ENCODE measurements around the gene TBX4. TPM values are rescaled to one million over a fixed set of nuclear protein-coding genes. Genes with fewer than 3 reads are reported as not detected.

The TBX4 gene
- total and polyA plus RNA-seq, 2 of the 13 experiments (the other 11 are each of a cell fraction or from before 2014, with no cell fraction given) = 0.11 to 1.1 TPM

- TF ChIP-seq ZNF318 (CRISPR knock-in tag; IDR thresholded peaks at IDR 0.05) (no peak), ZBTB43 (CRISPR knock-in tag; conservative IDR thresholded peaks at IDR 0.05) (peak; percentile 47; the same call in 1 of the 2 replicates), NRL (CRISPR knock-in tag; IDR thresholded peaks at IDR 0.05; ENCODE audit: borderline replicate concordance) (0 out of 2 replicates have a peak, but pooled peaks have one; percentile 45), IKZF4 (CRISPR knock-in tag; IDR thresholded peaks at IDR 0.05; ENCODE audit: borderline replicate concordance, low read depth, not compliant biosample characterization) (no peak), HOXA5 (CRISPR knock-in tag; IDR thresholded peaks at IDR 0.05) (0 out of 2 replicates have a peak, but pooled peaks have one; percentile 18), NFYB (CRISPR knock-in tag; IDR thresholded peaks at IDR 0.05) (no peak), EP300 (IDR thresholded peaks at IDR 0.05; ENCODE audit: low read depth in 2 of 2, low read length in 2 of 2) (peak in 1 of 2 experiments; percentile 38; a peak in 1 of 4 replicates), EP300 (CRISPR knock-in tag; IDR thresholded peaks at IDR 0.05; ENCODE audit: borderline replicate concordance) (peak; percentile 53; the same call in 1 of the 2 replicates), ZBTB14 (CRISPR knock-in tag; IDR thresholded peaks at IDR 0.05) (no peak), PCBP2 (optimal IDR thresholded peaks at IDR 0.05; ENCODE audit: low read depth, low read length, poor library complexity, severe bottlenecking) (no peak), HNF1A (IDR thresholded peaks at IDR 0.05; ENCODE audit: low read depth) (0 out of 2 replicates have a peak, but pooled peaks have one; percentile 41), HNF1A (CRISPR knock-in tag; IDR thresholded peaks at IDR 0.05; ENCODE audit: borderline replicate concordance) (no peak; the same call in 1 of the 2 replicates)
Measured at GRCh38 chr17:61494325-61495160, 42.3 kb downstream of the TBX4 start (continued).

Data from HepG2 (cell line).